H1 (cell line): ENCODE results near the gene SULT2B1. TPM values are rescaled to one million over a fixed set of nuclear protein-coding genes. Genes with fewer than 3 reads are reported as not detected.

Source experiments
- CTCF ChIA-PET: fragments of 300-600 bp; sonication (Branson Sonifier 250); formaldehyde crosslinking; loops from one replicate; lab custom pipeline; 2021; ENCODE audit not compliant: partially characterized antibody; lab: Charles Lee
- POLR2A ChIA-PET: fragments of 300-600 bp; sonication (Branson Sonifier 250); formaldehyde crosslinking; loops from one replicate; lab custom pipeline; 2021; ENCODE audit warnings: inconsistent platforms; ENCODE audit not compliant: partially characterized antibody; lab: Charles Lee
- DNase-seq, 2 experiments: peaks; one replicate each; pipeline versions ENCODE4 v3.0.0 to v3.0.0-alpha.2; 2010 to 2022; ENCODE audit warnings: low spot score in 2 of 2, low read depth in 1 of 2, mixed read lengths in 1 of 2
- FAIRE-seq: peaks from 2 replicates; lab custom pipeline; 2011; peaks lifted over from hg19 to GRCh38; lab: Jason Lieb, UNC
- H2AFZ ChIP-seq: 2 replicates; pipeline ENCODE4 v1.8.1; 2012; ENCODE audit warnings: low read length, inconsistent platforms
- H2AK5ac ChIP-seq: 2 replicates; pipeline ENCODE4 v1.6.1; 2013; ENCODE audit warnings: low read depth, low read length
- H2BK120ac ChIP-seq: replicated peaks from 2 replicates; pipeline ENCODE3; 2013; ENCODE audit warnings: low read depth, low read length, inconsistent platforms
- H2BK12ac ChIP-seq: 2 replicates; pipeline ENCODE4 v1.6.1; 2013; ENCODE audit warnings: low read depth, low read length
- H2BK15ac ChIP-seq: 2 replicates; pipeline ENCODE4 v1.6.1; 2013; ENCODE audit warnings: low read length
- H2BK20ac ChIP-seq: 2 replicates; pipeline ENCODE4 v1.6.1; 2013; ENCODE audit warnings: low read length
- H2BK5ac ChIP-seq: 2 replicates; pipeline ENCODE4 v1.6.1; 2013; ENCODE audit warnings: low read depth, low read length
- H3K14ac ChIP-seq: 2 replicates; pipeline ENCODE4 v1.6.1; 2013; ENCODE audit warnings: inconsistent platforms; ENCODE audit not compliant: insufficient read length
- H3K18ac ChIP-seq: 2 replicates; pipeline ENCODE4 v1.6.1; 2013; ENCODE audit warnings: low read length; ENCODE audit errors: extremely low read depth
- H3K23ac ChIP-seq: 2 replicates; pipeline ENCODE4 v1.6.1; 2013; ENCODE audit warnings: inconsistent platforms; ENCODE audit not compliant: insufficient read length
- H3K23me2 ChIP-seq: 2 replicates; pipeline ENCODE4 v1.6.1; 2013; ENCODE audit warnings: low read depth, low read length
- H3K27ac ChIP-seq: 2 replicates; pipeline ENCODE4 v1.6.1; 2011; ENCODE audit warnings: low read depth, low read length, inconsistent platforms
- H3K27me3 ChIP-seq, 4 experiments: replicated peaks in 1 of 4; 1 replicate in 1 of 4; 2 replicates in 3 of 4; pipeline versions ENCODE4 v1.6.1 to v1.8.1; 2011 to 2013; ENCODE audit warnings: low read length in 3 of 4, mild to moderate bottlenecking in 3 of 4, inconsistent platforms in 2 of 4, mixed read lengths in 2 of 4, moderate library complexity in 1 of 4; ENCODE audit not compliant: control insufficient read depth in 3 of 4, insufficient read depth in 3 of 4; ENCODE audit errors: extremely low read depth in 1 of 4
- H3K36me3 ChIP-seq, 4 experiments: 2 replicates each; pipeline versions ENCODE4 v1.6.1 to v1.8.1; 2011 to 2013; ENCODE audit warnings: mild to moderate bottlenecking in 4 of 4, low read length in 3 of 4, moderate library complexity in 2 of 4, control low read depth in 1 of 4, inconsistent platforms in 1 of 4; ENCODE audit not compliant: insufficient read depth in 4 of 4, control insufficient read depth in 2 of 4
- H3K4ac ChIP-seq: replicated peaks from 2 replicates; pipeline ENCODE3; 2013; ENCODE audit warnings: low read length, low read depth, mixed read lengths, inconsistent platforms; ENCODE audit not compliant: insufficient read length
- H3K4me1 ChIP-seq, 4 experiments: replicated peaks in 1 of 4; 1 replicate in 1 of 4; 2 replicates in 3 of 4; pipeline versions ENCODE4 v1.6.1 to v1.8.1; 2011 to 2013; ENCODE audit warnings: low read length in 3 of 4, inconsistent platforms in 2 of 4, mixed read lengths in 1 of 4; ENCODE audit not compliant: insufficient read depth in 4 of 4, control insufficient read depth in 3 of 4
- H3K4me2 ChIP-seq, 2 experiments: 2 replicates each; pipeline versions ENCODE4 v1.6.1 to v1.8.1; 2011 to 2013; ENCODE audit warnings: low read depth in 2 of 2, low read length in 2 of 2, control low read depth in 1 of 2, inconsistent platforms in 1 of 2, mild to moderate bottlenecking in 1 of 2; ENCODE audit not compliant: insufficient read depth in 1 of 2
- H3K4me3 ChIP-seq, 4 experiments: fragments of 200-600, 300-600 bp in 1 of 4; sonication (generic), shearing (Covaris generic), sonication (Bioruptor Twin) in 1 of 4; 2 replicates each; pipeline versions ENCODE4 v1.5.1 to v1.8.1; 2011 to 2016; ENCODE audit warnings: low read length in 4 of 4, low read depth in 3 of 4, control low read depth in 2 of 4, inconsistent platforms in 2 of 4, mild to moderate bottlenecking in 2 of 4, mixed read lengths in 1 of 4, moderate library complexity in 1 of 4; ENCODE audit not compliant: insufficient read depth in 2 of 4; ENCODE audit errors: extremely low read depth in 1 of 4
- H3K56ac ChIP-seq: replicated peaks from 2 replicates; pipeline ENCODE3; 2013; ENCODE audit warnings: low read depth, mild to moderate bottlenecking, mixed read lengths, low read length, inconsistent platforms; ENCODE audit not compliant: insufficient read length
- H3K79me1 ChIP-seq: 2 replicates; pipeline ENCODE4 v1.6.1; 2013; ENCODE audit warnings: low read depth, low read length, control low read depth
- H3K79me2 ChIP-seq, 2 experiments: 2 replicates each; pipeline versions ENCODE4 v1.6.1 to v1.8.1; 2012 to 2013; ENCODE audit warnings: low read length in 2 of 2, mild to moderate bottlenecking in 2 of 2, inconsistent platforms in 1 of 2; ENCODE audit not compliant: insufficient read depth in 2 of 2, control insufficient read depth in 1 of 2
- H3K9ac ChIP-seq, 4 experiments: replicated peaks in 1 of 4; 1 replicate in 1 of 4; 2 replicates in 3 of 4; pipeline versions ENCODE4 v1.6.1 to v1.8.1; 2011 to 2013; ENCODE audit warnings: low read depth in 3 of 4, low read length in 3 of 4, control low read depth in 2 of 4, mild to moderate bottlenecking in 2 of 4, moderate library complexity in 2 of 4, inconsistent platforms in 1 of 4; ENCODE audit errors: extremely low read depth in 1 of 4
- H3K9me3 ChIP-seq, 2 experiments: 2 replicates each; pipeline versions ENCODE4 v1.6.1 to v1.8.1; 2012 to 2013; ENCODE audit warnings: mild to moderate bottlenecking in 2 of 2, moderate library complexity in 2 of 2, control low read depth in 1 of 2, inconsistent platforms in 1 of 2, low read depth in 1 of 2, low read length in 1 of 2, mixed read lengths in 1 of 2; ENCODE audit not compliant: insufficient read depth in 2 of 2
- H4K20me1 ChIP-seq, 2 experiments: replicated peaks in 1 of 2; 2 replicates each; pipeline versions ENCODE3 to v1.8.1; 2011 to 2013; ENCODE audit warnings: inconsistent platforms in 2 of 2, low read length in 2 of 2, mild to moderate bottlenecking in 1 of 2; ENCODE audit not compliant: insufficient read depth in 2 of 2, control insufficient read depth in 1 of 2
- H4K5ac ChIP-seq: 2 replicates; pipeline ENCODE4 v1.6.1; 2013; ENCODE audit warnings: low read length, low read depth, mixed read lengths, inconsistent platforms; ENCODE audit not compliant: insufficient read length
- H4K8ac ChIP-seq: 2 replicates; pipeline ENCODE4 v1.8.0; 2013; ENCODE audit warnings: mild to moderate bottlenecking, moderate library complexity, low read length, inconsistent platforms; ENCODE audit not compliant: insufficient read depth; ENCODE audit errors: extremely low read depth
- H4K91ac ChIP-seq: replicated peaks from 2 replicates; pipeline ENCODE3; 2013; ENCODE audit warnings: low read length, mixed read lengths, inconsistent platforms; ENCODE audit not compliant: insufficient read length
- ASH2L ChIP-seq: fragments of 200-600, 300-600 bp; sonication (generic); IDR thresholded peaks from one replicate; pipeline ENCODE4 v1.7.1; 2017; ENCODE audit warnings: low read length
- ATF2 ChIP-seq: IDR thresholded peaks from 2 replicates; pipeline ENCODE4 v1.6.1; 2012; ENCODE audit warnings: low read length, inconsistent platforms
- CHD1 ChIP-seq: IDR thresholded peaks from 2 replicates; pipeline ENCODE4 v1.6.1; 2012; ENCODE audit warnings: low read depth, low read length, improper control_type of control experiment
- FOSL1 ChIP-seq: IDR thresholded peaks from 2 replicates; pipeline ENCODE4 v1.6.1; 2011; ENCODE audit warnings: mild to moderate bottlenecking, low read depth, low read length, moderate library complexity; ENCODE audit not compliant: insufficient read depth
- GABPA ChIP-seq: IDR thresholded peaks from 2 replicates; pipeline ENCODE4 v1.6.1; 2011; ENCODE audit warnings: mild to moderate bottlenecking, low read length, moderate library complexity, borderline replicate concordance; ENCODE audit not compliant: insufficient read depth
- SP2 ChIP-seq: IDR thresholded peaks from 2 replicates; pipeline ENCODE4 v1.6.1; 2012; ENCODE audit warnings: mild to moderate bottlenecking, low read length, inconsistent platforms
- SRF ChIP-seq: IDR thresholded peaks from 2 replicates; pipeline ENCODE4 v1.6.1; 2011; ENCODE audit warnings: mild to moderate bottlenecking, low read depth, low read length, moderate library complexity
- TEAD4 ChIP-seq: IDR thresholded peaks from 2 replicates; pipeline ENCODE4 v1.6.1; 2012; ENCODE audit warnings: low read depth, low read length, inconsistent platforms, mixed read lengths
- WGBS, 2 experiments: shearing (Covaris generic) in 1 of 2; methylation state at CpG; one replicate each; pipeline versions ENCODE4 v1.1.6 to v1.1.7; 2013 to 2015; ENCODE audit warnings: low lambda C conversion rate in 2 of 2, mixed read lengths in 2 of 2, inconsistent platforms in 1 of 2, low coverage in 1 of 2, missing lambda C conversion rate in 1 of 2; ENCODE audit not compliant: insufficient replicate concordance in 2 of 2, insufficient coverage in 1 of 2, insufficient read length in 1 of 2; ENCODE audit errors: extremely low coverage in 1 of 2, missing lambda C conversion rate in 1 of 2; 5-methylcytosine and 5-hydroxymethylcytosine counted together
- polyA plus RNA-seq, 7 experiments: library from polyadenylated mRNA; depleted of rRNA in 3 of 7; stranded (reverse) in 5 of 7; unstranded in 2 of 7; fragments of >200 nt in 5 of 7; fragments of 200-250 nt in 2 of 7; gene quantifications; 1 replicate in 5 of 7; 2 replicates in 1 of 7; 4 replicates in 1 of 7; pipeline versions ENCODE4 v1.2.1 to v1.2.3, GENCODE V29; 2011 to 2013; ENCODE audit warnings: missing spikeins in 2 of 7, mixed read lengths in 2 of 7
- total RNA-seq: library from RNA; stranded (reverse); fragmentation: NEBNext Ultra II Directional; extraction: Animal tissue kit (Norgen Biotek cat#: 25700); gene quantifications from 2 replicates; pipeline ENCODE4 v1.2.1, GENCODE V29; 2021

SULT2B1 gene
- total and polyA plus RNA-seq, 2 of the 8 experiments (the other 6 are each of a cell fraction or from before 2014, with no cell fraction given), result 1.5 to 2.6 TPM

GRCh38 chr19:48561412-48561811 is 9.4 kb downstream of the SULT2B1 start:
- Histone ChIP-seq H3K9ac (no peak overlapping the region), H3K79me1 (no peaks in the 10 kb centered on the region), H3K4ac (no peak overlapping the region), H3K79me2 (no peaks in the 10 kb centered on the region), H2BK15ac (no peak overlapping the region; the same call in 1 of the 2 replicates), H3K4me2 (no peak overlapping the region), H3K27me3 (no peaks in the 10 kb centered on the region), H3K18ac (no peak overlapping the region), H3K36me3 (no peaks in the 10 kb centered on the region), H2BK120ac (no peak overlapping the region), H2AK5ac (0 out of 2 replicates have a peak overlapping the region, but pooled peaks have one; percentile 24), H2BK12ac (0 out of 2 replicates have a peak overlapping the region, but pooled peaks have one; percentile 27), H4K91ac (no peak overlapping the region), H4K8ac (peak overlapping the region; percentile 22; the same call in 1 of the 2 replicates), H3K4me1 (peaks cover 0 to 2% (median 0%) of the 10 kb centered on the region in 4 experiments; a peak in 1 of 7 replicates), H2AFZ (no peak overlapping the region), H3K56ac (no peak overlapping the region), H3K4me3 (no peak overlapping the region), H3K23me2 (no peaks in the 10 kb centered on the region), H3K27ac (no peak overlapping the region), H3K14ac (no peak overlapping the region), H2BK20ac (no peak overlapping the region), H3K9me3 (no peaks in the 10 kb centered on the region), H4K20me1 (no peaks in the 10 kb centered on the region), H4K5ac (no peak overlapping the region), H3K23ac (no peak overlapping the region), H2BK5ac (no peak overlapping the region)
- POLR2A ChIA-PET, result interaction anchor here (0.5 to 2.1 kb wide), 3 partner anchors 17 to 502 kb away, joined by 3 to 6 read pairs (median 4); no protein-coding TSS in a partner anchor
- CTCF ChIA-PET, result interaction anchor here (0.6 to 11.7 kb wide), 7 partner anchors 10 to 175 kb away, joined by 3 to 132 read pairs (median 5); partner anchors contain the start of gene KCNJ14
- DNase-seq (no peak), FAIRE-seq (no peak)
- TF ChIP-seq SRF (no peak), ASH2L (no peak), CHD1 (no peak), FOSL1 (no peak), GABPA (no peak), ATF2 (no peak), TEAD4 (no peak), SP2 (no peak)
- WGBS, 2 experiments, result 93% methylated on average over 11 of the region's 11 CpGs; no CpG with 5 or more reads in 1 of the 2 experiments
